Measurements from ENCODE around the gene TRIM31. TPM values are rescaled to one million over a fixed set of nuclear protein-coding genes. Genes with fewer than 3 reads are reported as not detected.
A peak's percentile ranks its signal among the peaks of the same experiment; 100 is the strongest.

TRIM31 gene
- total and polyA plus RNA-seq, 5 donors from 2014 or later: 0.13 to 0.18 TPM; not detected in 3

DNA sequence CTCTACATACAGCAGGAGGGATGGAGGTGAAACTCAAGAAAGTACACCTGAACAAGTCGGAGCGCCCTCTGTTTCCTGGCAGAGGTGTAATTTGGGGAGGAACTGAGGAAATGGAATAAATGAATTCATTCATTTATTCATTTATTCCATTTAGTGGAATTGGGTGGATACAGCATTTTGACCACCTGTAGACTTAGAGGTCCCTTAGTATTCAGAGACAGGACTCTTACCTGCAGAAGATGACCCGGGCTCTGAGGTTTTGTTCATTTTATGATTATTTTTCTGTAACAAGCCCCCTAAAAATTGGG, 9.1 kb downstream of the TRIM31 start:
- H3K4me1 ChIP-seq (ENCODE audit: control insufficient read depth, insufficient read depth, low read length, poor library complexity, severe bottlenecking): peaks cover 37% of the 10 kb centered on the region
- peak overlapping the region; percentile 67 for H3K4me3 ChIP-seq (ENCODE audit: low read depth, low read length)
- Mint-ChIP-seq H3K27me3 (peaks cover 84% of the 10 kb centered on the region), H3K9me3 (peaks cover 0 to 1% (median 0%) of the 10 kb centered on the region in 7 donors), H3K36me3 (no peaks in the 10 kb centered on the region), H3K4me1 (peaks cover 14 to 41% (median 29%) of the 10 kb centered on the region in 4 donors), H3K4me3 (peak overlapping the region; percentile 71 to 94 (median 90)), H3K27ac (peak overlapping the region in 1 of 3 donors; percentile 62)
- ATAC-seq (ENCODE audit: low read depth in 2 of 2): no peak
- H3K36me3 ChIP-seq (ENCODE audit: control insufficient read depth, insufficient read depth, low read length): no peaks in the 10 kb centered on the region
- no peak overlapping the region for H3K27ac ChIP-seq (ENCODE audit: insufficient read depth, low read length, poor library complexity, severe bottlenecking)
- DNase-seq: no peak
- no peaks in the 10 kb centered on the region for H3K9me3 ChIP-seq (ENCODE audit: control insufficient read depth in 2 of 2, low read length in 2 of 2)
- peaks cover 35% of the 10 kb centered on the region for H3K27me3 ChIP-seq (ENCODE audit: control insufficient read depth, insufficient read depth, low read length)

DNA sequence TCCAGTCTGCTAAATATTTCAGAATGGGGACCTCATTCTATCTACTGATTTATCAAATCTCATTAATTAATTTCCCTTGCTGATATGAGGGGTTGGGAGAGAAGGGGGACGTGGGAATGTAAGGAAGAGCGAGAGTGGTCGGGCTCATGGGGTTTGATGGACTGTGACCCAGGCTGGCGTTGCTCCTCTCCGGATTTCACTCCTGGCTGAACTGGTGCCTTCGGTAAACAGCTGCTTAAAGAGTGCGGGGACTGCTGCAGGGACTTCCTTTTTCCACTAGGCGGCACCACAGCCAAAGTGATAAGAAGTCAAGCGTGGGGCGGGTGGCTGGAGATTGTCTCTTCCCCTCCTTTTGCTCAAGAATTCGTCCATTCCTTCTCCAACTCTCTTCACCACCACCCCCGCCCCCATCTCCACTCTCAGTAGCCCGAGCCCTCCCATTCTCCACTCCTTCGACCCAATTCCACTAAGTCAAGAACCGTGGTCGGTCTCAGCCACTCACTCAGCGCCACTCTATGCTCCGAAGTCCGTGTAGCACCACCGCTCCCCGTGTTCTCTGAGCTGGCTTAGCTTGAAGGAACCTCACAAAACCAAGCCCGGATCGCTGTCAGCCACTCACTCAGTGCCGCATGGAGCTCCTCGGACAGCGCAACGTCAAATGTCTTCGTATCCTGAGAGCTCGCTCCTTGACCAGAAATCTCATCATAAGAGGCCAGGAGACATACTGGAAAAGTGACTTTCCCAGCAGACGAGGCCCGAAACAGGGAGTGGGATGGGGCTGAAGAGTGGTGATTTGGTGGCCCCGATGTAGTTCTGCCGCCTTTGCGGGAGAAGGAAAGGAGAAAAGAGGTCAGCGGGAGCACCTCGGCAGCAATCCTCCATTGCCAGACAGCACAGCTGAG, 9.7 kb downstream of the TRIM31 start:
- no peaks in the 10 kb centered on the region for H3K36me3 ChIP-seq (ENCODE audit: control insufficient read depth, insufficient read depth, low read length)
- H3K27me3 Mint-ChIP-seq: peaks cover 84% of the 10 kb centered on the region
- peak; percentile 70 to 91 (median 84) for DNase-seq
- H3K4me3 Mint-ChIP-seq: peak overlapping the region; percentile 71 to 94 (median 90)
- peak overlapping the region; percentile 67 for H3K4me3 ChIP-seq (ENCODE audit: low read depth, low read length)
- ATAC-seq (ENCODE audit: low read depth in 2 of 2): peak; percentile 84 to 86
- H3K9me3 Mint-ChIP-seq: peaks cover 0 to 1% (median 0%) of the 10 kb centered on the region in 7 donors
- peaks cover 38% of the 10 kb centered on the region for H3K27me3 ChIP-seq (ENCODE audit: control insufficient read depth, insufficient read depth, low read length)
- no peaks in the 10 kb centered on the region for H3K36me3 Mint-ChIP-seq
- peaks cover 14 to 46% (median 29%) of the 10 kb centered on the region in 4 donors for H3K4me1 Mint-ChIP-seq
- H3K9me3 ChIP-seq (ENCODE audit: control insufficient read depth in 2 of 2, low read length in 2 of 2): no peaks in the 10 kb centered on the region
- H3K27ac ChIP-seq (ENCODE audit: insufficient read depth, low read length, poor library complexity, severe bottlenecking): peak overlapping the region; percentile 53
- peak overlapping the region; percentile 18 to 90 (median 62) for H3K27ac Mint-ChIP-seq
- H3K4me1 ChIP-seq (ENCODE audit: control insufficient read depth, insufficient read depth, low read length, poor library complexity, severe bottlenecking): peaks cover 37% of the 10 kb centered on the region

DNA sequence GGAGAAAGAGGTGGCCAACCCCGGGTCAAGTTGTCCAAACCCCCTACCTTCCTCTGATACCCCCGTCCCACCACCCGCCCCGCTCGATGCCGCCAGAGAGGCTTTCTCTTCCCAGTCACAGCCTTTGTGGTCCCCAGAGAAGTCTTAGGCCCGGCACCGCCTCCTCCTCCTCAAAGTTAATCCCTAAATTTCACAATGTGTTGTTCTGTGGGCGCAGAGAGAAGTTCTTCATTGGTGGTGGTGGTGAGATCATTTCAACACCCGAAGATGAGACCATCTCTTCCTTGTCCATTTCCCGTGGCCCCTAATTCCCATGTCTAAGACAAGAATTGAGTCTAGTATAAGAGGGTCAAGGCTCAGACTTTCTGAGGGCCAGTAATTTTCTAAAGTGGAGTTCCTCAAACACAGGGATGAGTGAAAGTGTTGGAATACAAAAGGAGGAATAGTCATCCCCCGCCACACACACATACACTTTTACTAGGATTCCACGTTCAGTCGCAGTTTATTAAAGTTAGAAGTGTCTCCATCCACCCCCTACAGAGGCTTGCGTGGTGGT, 10.4 kb downstream of the TRIM31 start:
- peaks cover 37% of the 10 kb centered on the region for H3K4me1 ChIP-seq (ENCODE audit: control insufficient read depth, insufficient read depth, low read length, poor library complexity, severe bottlenecking)
- Mint-ChIP-seq H3K27ac (peak overlapping the region; percentile 18 to 90 (median 78)), H3K9me3 (peaks cover 0 to 1% (median 0%) of the 10 kb centered on the region in 7 donors), H3K36me3 (no peaks in the 10 kb centered on the region), H3K27me3 (peaks cover 84% of the 10 kb centered on the region), H3K4me3 (peak overlapping the region; percentile 71 to 94 (median 90)), H3K4me1 (peaks cover 14 to 53% (median 32%) of the 10 kb centered on the region in 4 donors)
- peak overlapping the region; percentile 67 for H3K4me3 ChIP-seq (ENCODE audit: low read depth, low read length)
- no peaks in the 10 kb centered on the region for H3K9me3 ChIP-seq (ENCODE audit: control insufficient read depth in 2 of 2, low read length in 2 of 2)
- no peak for DNase-seq
- peak overlapping the region; percentile 53 for H3K27ac ChIP-seq (ENCODE audit: insufficient read depth, low read length, poor library complexity, severe bottlenecking)
- peaks cover 42% of the 10 kb centered on the region for H3K27me3 ChIP-seq (ENCODE audit: control insufficient read depth, insufficient read depth, low read length)
- peak; percentile 19 to 28 for ATAC-seq (ENCODE audit: low read depth in 2 of 2)
- H3K36me3 ChIP-seq (ENCODE audit: control insufficient read depth, insufficient read depth, low read length): no peaks in the 10 kb centered on the region

DNA sequence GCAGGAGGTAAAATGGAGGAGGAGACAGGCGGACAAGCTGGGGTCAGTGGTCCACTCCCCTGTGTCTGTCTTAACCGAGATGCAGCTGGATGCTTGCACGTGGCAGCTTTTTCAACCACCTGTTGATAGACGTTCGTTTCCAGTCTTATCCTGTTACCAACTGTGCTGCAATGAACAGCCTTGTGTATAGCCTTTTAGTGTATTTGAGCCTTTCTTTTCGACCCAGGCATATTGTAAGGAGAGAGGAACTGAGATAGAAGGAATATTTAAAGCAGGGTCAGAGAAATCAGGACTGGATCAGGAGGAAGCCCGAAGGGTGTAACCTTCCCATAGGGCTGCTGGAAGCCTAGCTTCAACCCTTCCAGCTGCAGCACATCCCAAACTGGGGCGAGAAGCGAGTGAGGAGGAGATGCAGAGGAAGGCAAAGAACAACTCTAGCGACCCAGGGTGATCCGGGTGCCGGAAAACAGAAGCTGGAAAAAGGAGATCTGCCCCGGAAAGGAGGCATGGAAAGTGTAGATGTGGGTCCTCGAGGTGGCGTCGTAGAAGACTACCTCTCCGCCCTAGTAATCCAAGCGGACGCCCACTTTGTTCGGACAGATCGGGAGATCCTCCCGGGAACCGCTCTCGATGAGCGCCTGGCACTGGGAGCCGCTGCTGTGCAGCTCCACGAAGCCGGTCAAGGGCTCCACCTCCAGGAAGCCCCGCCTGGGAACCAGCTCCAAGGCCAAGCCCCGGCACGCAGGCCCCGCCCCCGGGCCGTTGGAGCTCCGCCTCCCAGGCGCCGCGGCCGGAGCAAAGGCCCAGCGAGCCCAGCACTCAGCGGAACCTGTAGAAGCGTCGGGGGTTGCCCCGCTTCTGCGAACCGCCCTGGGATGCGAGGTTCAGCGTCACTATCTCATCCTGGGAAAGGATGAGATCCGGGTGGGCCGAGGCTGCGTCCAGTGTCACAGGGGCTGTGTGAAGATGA, 11.2 kb downstream of the TRIM31 start:
- Histone ChIP-seq H3K36me3 (ENCODE audit: control insufficient read depth, insufficient read depth, low read length) (no peaks in the 10 kb centered on the region), H3K27me3 (ENCODE audit: control insufficient read depth, insufficient read depth, low read length) (peaks cover 49% of the 10 kb centered on the region), H3K4me1 (ENCODE audit: control insufficient read depth, insufficient read depth, low read length, poor library complexity, severe bottlenecking) (peaks cover 37% of the 10 kb centered on the region), H3K27ac (ENCODE audit: insufficient read depth, low read length, poor library complexity, severe bottlenecking) (no peak overlapping the region), H3K4me3 (ENCODE audit: low read depth, low read length) (peak overlapping the region; percentile 73), H3K9me3 (ENCODE audit: control insufficient read depth in 2 of 2, low read length in 2 of 2) (no peaks in the 10 kb centered on the region)
- Mint-ChIP-seq H3K27me3 (peaks cover 83% of the 10 kb centered on the region), H3K9me3 (peaks cover 0 to 3% (median 0%) of the 10 kb centered on the region in 7 donors), H3K36me3 (no peaks in the 10 kb centered on the region), H3K4me1 (peaks cover 14 to 57% (median 32%) of the 10 kb centered on the region in 4 donors), H3K27ac (peak overlapping the region; percentile 4 to 64 (median 59)), H3K4me3 (peak overlapping the region; percentile 71 to 92 (median 90))
- DNase-seq (peak; percentile 27 to 69 (median 55)), ATAC-seq (ENCODE audit: low read depth in 2 of 2) (peak; percentile 26 to 38)

DNA sequence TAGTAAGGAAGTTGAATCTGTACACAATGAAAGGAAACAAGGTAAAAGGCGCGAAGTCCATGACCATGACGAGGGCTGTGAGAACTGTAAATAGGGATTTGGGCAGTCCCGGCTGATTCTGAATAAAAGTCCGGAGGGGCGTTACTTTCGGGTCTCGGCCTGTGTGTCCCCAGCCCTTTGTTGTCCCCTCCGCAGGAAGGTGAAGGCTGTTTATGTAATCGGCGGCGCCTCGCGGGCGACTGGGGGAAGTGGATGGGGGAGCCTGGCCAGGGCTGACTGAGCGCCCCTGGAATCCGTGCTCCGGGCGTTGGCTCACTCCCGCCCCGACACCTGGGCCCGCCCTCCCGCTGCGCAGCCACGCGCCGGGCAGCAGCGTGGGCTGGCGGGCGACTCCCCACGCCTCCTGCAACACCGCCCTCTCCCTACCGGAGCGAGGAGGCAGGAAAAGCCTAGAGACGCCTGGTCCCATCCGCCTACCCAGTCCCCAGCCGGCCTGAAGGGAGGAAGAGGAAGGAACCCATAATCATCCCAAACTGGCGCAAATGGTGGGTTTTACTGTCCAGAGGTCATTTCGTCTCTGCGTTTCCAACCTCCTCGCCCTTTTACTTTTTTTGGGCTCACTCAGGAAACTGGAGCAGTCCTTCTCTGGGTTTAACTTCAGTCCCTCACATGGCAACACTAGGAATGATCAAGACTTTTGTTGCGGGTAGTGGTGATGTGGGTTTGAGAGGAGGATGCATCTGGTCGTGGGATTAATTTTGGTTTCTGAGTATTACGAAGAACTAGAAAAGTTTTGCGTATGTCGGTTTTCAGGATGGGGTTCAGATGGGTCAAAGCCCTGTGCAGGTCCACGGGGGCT, 12.1 kb downstream of the TRIM31 start:
- Mint-ChIP-seq H3K4me1 (peaks cover 14 to 57% (median 32%) of the 10 kb centered on the region in 4 donors), H3K36me3 (no peaks in the 10 kb centered on the region), H3K9me3 (peaks cover 0 to 3% (median 0%) of the 10 kb centered on the region in 7 donors), H3K27ac (peak overlapping the region in 2 of 3 donors; percentile 8 to 59), H3K4me3 (peak overlapping the region; percentile 66 to 92 (median 90)), H3K27me3 (peaks cover 81% of the 10 kb centered on the region)
- Histone ChIP-seq H3K4me1 (ENCODE audit: control insufficient read depth, insufficient read depth, low read length, poor library complexity, severe bottlenecking) (peaks cover 37% of the 10 kb centered on the region), H3K27ac (ENCODE audit: insufficient read depth, low read length, poor library complexity, severe bottlenecking) (no peak overlapping the region), H3K9me3 (ENCODE audit: control insufficient read depth in 2 of 2, low read length in 2 of 2) (no peaks in the 10 kb centered on the region), H3K27me3 (ENCODE audit: control insufficient read depth, insufficient read depth, low read length) (peaks cover 52% of the 10 kb centered on the region), H3K36me3 (ENCODE audit: control insufficient read depth, insufficient read depth, low read length) (no peaks in the 10 kb centered on the region), H3K4me3 (ENCODE audit: low read depth, low read length) (peak overlapping the region; percentile 73)
- DNase-seq (peak in 2 of 3 donors; percentile 10 to 13), ATAC-seq (ENCODE audit: low read depth in 2 of 2) (no peak)

DNA sequence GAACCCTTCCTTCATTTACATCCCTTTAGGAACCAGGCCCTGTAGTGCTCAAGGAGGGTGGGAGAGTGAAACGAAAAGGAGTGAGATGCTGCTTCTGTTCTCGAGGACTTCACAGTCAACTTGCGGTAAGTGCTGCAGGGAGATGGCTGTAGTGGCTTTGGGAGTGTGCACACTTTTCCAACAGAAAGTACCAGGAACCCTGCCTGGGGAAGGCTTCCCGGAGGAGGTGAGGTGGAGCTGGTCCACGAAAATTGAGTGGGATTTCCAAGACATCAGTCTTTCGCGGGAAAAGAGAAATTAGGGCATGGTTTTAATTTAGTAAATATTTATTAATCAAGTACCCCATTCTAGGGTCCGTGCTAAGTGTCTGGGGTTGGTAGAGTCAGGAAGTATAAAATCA, 12.7 kb downstream of the TRIM31 start:
- no peak overlapping the region for H3K27ac ChIP-seq (ENCODE audit: insufficient read depth, low read length, poor library complexity, severe bottlenecking)
- no peaks in the 10 kb centered on the region for H3K36me3 ChIP-seq (ENCODE audit: control insufficient read depth, insufficient read depth, low read length)
- Mint-ChIP-seq H3K27me3 (peaks cover 85% of the 10 kb centered on the region), H3K27ac (peak overlapping the region in 1 of 3 donors; percentile 8), H3K4me1 (peaks cover 14 to 57% (median 32%) of the 10 kb centered on the region in 4 donors), H3K36me3 (no peaks in the 10 kb centered on the region), H3K9me3 (peaks cover 0 to 3% (median 0%) of the 10 kb centered on the region in 7 donors), H3K4me3 (peak overlapping the region; percentile 3 to 57 (median 30))
- H3K27me3 ChIP-seq (ENCODE audit: control insufficient read depth, insufficient read depth, low read length): peaks cover 55% of the 10 kb centered on the region
- DNase-seq (no peak), ATAC-seq (ENCODE audit: low read depth in 2 of 2) (no peak)
- H3K4me1 ChIP-seq (ENCODE audit: control insufficient read depth, insufficient read depth, low read length, poor library complexity, severe bottlenecking): peaks cover 37% of the 10 kb centered on the region
- no peak overlapping the region for H3K4me3 ChIP-seq (ENCODE audit: low read depth, low read length)
- no peaks in the 10 kb centered on the region for H3K9me3 ChIP-seq (ENCODE audit: control insufficient read depth in 2 of 2, low read length in 2 of 2)

Measured in CD4-positive, CD25-positive, alpha-beta regulatory T cell (primary cell).